HEK293 (cell line): ENCODE data around the gene ABI3BP.

Source experiments
- SP2 ChIP-seq: fragments of 450-650 bp; formaldehyde crosslinking; IDR thresholded peaks from 2 replicates; pipeline ENCODE4 v1.5.1; 2016; ENCODE audit warnings: missing biosample characterization, missing genetic modification characterization
- YY1 ChIP-seq: fragments of 450-650 bp; formaldehyde crosslinking; IDR thresholded peaks from 2 replicates; pipeline ENCODE4 v1.5.1; 2018; ENCODE audit warnings: missing biosample characterization, missing genetic modification characterization
- ZNF169 ChIP-seq: fragments of 450-650 bp; formaldehyde crosslinking; IDR thresholded peaks from 2 replicates; pipeline ENCODE4 v1.5.1; 2016; ENCODE audit warnings: missing biosample characterization, missing genetic modification characterization
- ZNF174 ChIP-seq: fragments of 450-650 bp; formaldehyde crosslinking; IDR thresholded peaks from 2 replicates; pipeline ENCODE4 v1.5.0; 2017; ENCODE audit warnings: missing biosample characterization, mild to moderate bottlenecking, missing genetic modification characterization
- ZNF24 ChIP-seq: fragments of 450-650 bp; formaldehyde crosslinking; IDR thresholded peaks from 2 replicates; pipeline ENCODE4 v1.5.1; 2016; ENCODE audit warnings: missing biosample characterization, missing genetic modification characterization
- ZNF544 ChIP-seq: fragments of 450-650 bp; formaldehyde crosslinking; IDR thresholded peaks from 2 replicates; pipeline ENCODE4 v1.5.0; 2017; ENCODE audit warnings: missing biosample characterization, missing genetic modification characterization

DNA sequence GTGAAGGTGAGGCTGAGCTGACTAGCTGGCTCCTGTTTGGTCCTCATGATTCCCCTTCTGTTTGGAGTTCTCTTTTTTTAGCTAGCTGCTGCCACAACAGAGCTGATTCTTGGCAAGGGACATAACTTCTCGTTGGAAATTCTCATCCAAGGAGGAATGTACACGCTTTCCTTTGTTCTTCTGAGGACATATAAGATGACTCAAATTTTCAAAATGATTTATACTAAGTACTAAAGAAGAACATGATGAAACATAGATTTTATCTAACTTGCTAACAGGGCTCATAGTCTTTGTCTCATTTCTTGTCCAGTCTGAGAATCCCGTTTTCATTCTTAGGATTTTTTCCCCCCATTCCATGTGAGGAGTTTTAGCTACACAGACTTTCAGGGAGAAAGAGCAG, 286.9 kb downstream of the ABI3BP start:
- TF ChIP-seq SP2 (tag by site-specific recombination) (no peak), ZNF174 (tag by site-specific recombination) (no peak), ZNF544 (tag by site-specific recombination) (no peak), ZNF24 (tag by site-specific recombination) (no peak), ZNF169 (tag by site-specific recombination) (no peak), YY1 (no peak)
